Measurements from ENCODE around the gene CFAP99. TPM values are rescaled to one million over a fixed set of nuclear protein-coding genes. Genes with fewer than 3 reads are reported as not detected.

Gene CFAP99
- total RNA-seq, 1 donor from 2014 or later = not detected

- no peak for DNase-seq (ENCODE audit: low spot score, unreplicated experiment)
- peaks cover 83% of the 10 kb centered on the region for H3K27me3 Mint-ChIP-seq
- peaks cover 21% of the 10 kb centered on the region for H3K4me1 Mint-ChIP-seq (ENCODE audit: low read depth)
- no peaks in the 10 kb centered on the region for H3K9me3 Mint-ChIP-seq (ENCODE audit: low read depth)
- no peak for TF ChIP-seq CTCF (IDR thresholded peaks at IDR 0.05; ENCODE audit: unreplicated experiment)
- no peak overlapping the region for H3K27ac Mint-ChIP-seq
- H3K4me3 Mint-ChIP-seq (ENCODE audit: low read depth) = peak overlapping the region; percentile 11
- no peaks in the 10 kb centered on the region for H3K36me3 Mint-ChIP-seq (ENCODE audit: insufficient read depth)
These were observed 2.1 kb upstream of the CFAP99 start for GRCh38 chr4:2416564-2417225.

GRCh38 chr4:2417226-2417764 lies 1.5 kb upstream of the CFAP99 start:
- no peak overlapping the region for H3K27ac Mint-ChIP-seq
- no peak for TF ChIP-seq CTCF (IDR thresholded peaks at IDR 0.05; ENCODE audit: unreplicated experiment)
- H3K9me3 Mint-ChIP-seq (ENCODE audit: low read depth) = no peaks in the 10 kb centered on the region
- peaks cover 20% of the 10 kb centered on the region for H3K4me1 Mint-ChIP-seq (ENCODE audit: low read depth)
- H3K36me3 Mint-ChIP-seq (ENCODE audit: insufficient read depth) = no peaks in the 10 kb centered on the region
- H3K4me3 Mint-ChIP-seq (ENCODE audit: low read depth) = peak overlapping the region; percentile 73
- peaks cover 85% of the 10 kb centered on the region for H3K27me3 Mint-ChIP-seq
- DNase-seq (ENCODE audit: low spot score, unreplicated experiment) = no peak

GRCh38 chr4:2417765-2418649 lies 748 bp upstream of the CFAP99 start, which contains the start of gene ZFYVE28:
Gene ZFYVE28 (minus strand): TSS chr4:2418645. CDS start chr4:2418323, 322 bp downstream.
- DNase-seq (ENCODE audit: low spot score, unreplicated experiment) = no peak
- Mint-ChIP-seq H3K4me3 (ENCODE audit: low read depth) (peak within 1 kb of the TSS; percentile 77), H3K4me1 (ENCODE audit: low read depth) (peaks cover 14% of the 10 kb centered on the region), H3K27me3 (peaks cover 85% of the 10 kb centered on the region), H3K27ac (no peak within 1 kb of the TSS), H3K9me3 (ENCODE audit: low read depth) (no peaks in the 10 kb centered on the region), H3K36me3 (ENCODE audit: insufficient read depth) (no peaks in the 10 kb centered on the region)
- no peak for TF ChIP-seq CTCF (IDR thresholded peaks at IDR 0.05; ENCODE audit: unreplicated experiment)

- no peak for TF ChIP-seq CTCF (IDR thresholded peaks at IDR 0.05; ENCODE audit: unreplicated experiment)
- peaks cover 12% of the 10 kb centered on the region for H3K4me1 Mint-ChIP-seq (ENCODE audit: low read depth)
- H3K9me3 Mint-ChIP-seq (ENCODE audit: low read depth) = no peaks in the 10 kb centered on the region
- H3K36me3 Mint-ChIP-seq (ENCODE audit: insufficient read depth) = no peaks in the 10 kb centered on the region
- H3K4me3 Mint-ChIP-seq (ENCODE audit: low read depth) = peak overlapping the region; percentile 77
- no peak overlapping the region for H3K27ac Mint-ChIP-seq
- H3K27me3 Mint-ChIP-seq = peaks cover 69% of the 10 kb centered on the region
- no peak for DNase-seq (ENCODE audit: low spot score, unreplicated experiment)
These were observed 1.1 kb downstream of the CFAP99 start for GRCh38 chr4:2419814-2420213.

GRCh38 chr4:2421928-2422327 lies 3.2 kb downstream of the CFAP99 start:
- Mint-ChIP-seq H3K4me3 (ENCODE audit: low read depth) (no peak overlapping the region), H3K4me1 (ENCODE audit: low read depth) (peaks cover 12% of the 10 kb centered on the region), H3K9me3 (ENCODE audit: low read depth) (no peaks in the 10 kb centered on the region), H3K27me3 (peaks cover 51% of the 10 kb centered on the region), H3K27ac (no peak overlapping the region), H3K36me3 (ENCODE audit: insufficient read depth) (no peaks in the 10 kb centered on the region)
- DNase-seq (ENCODE audit: low spot score, unreplicated experiment) = no peak
- no peak for TF ChIP-seq CTCF (IDR thresholded peaks at IDR 0.05; ENCODE audit: unreplicated experiment)

Data from progenitor cell of endocrine pancreas (in vitro differentiated cells).